C4-2B (cell line): ENCODE results near the gene SEPTIN12.
"Not testable (repeated sequence)": the region's sequence is repeated elsewhere in the genome, so short reads cannot be mapped to it uniquely, and the experiment has no call there.

Experiments
- CTCF ChIP-seq: fragments of 450-650 bp; conservative IDR thresholded peaks from 2 replicates; pipeline ENCODE4 v1.5.1; 2017; ENCODE audit warnings: mild to moderate bottlenecking
- ZFX ChIP-seq: fragments of 450-650 bp; IDR thresholded peaks from 2 replicates; pipeline ENCODE4 v1.6.1; 2017

GRCh38 chr16:4738370-4738769 is 49.8 kb downstream of the SEPTIN12 start:
- not testable (repeated sequence) for TF ChIP-seq CTCF, ZFX
